ENCODE results near the gene NOX3. TPM values are rescaled to one million over a fixed set of nuclear protein-coding genes. Genes with fewer than 3 reads are reported as not detected.
"Not testable (repeated sequence)": the region's sequence is repeated elsewhere in the genome, so short reads cannot be mapped to it uniquely, and the experiment has no call there.

The NOX3 gene
- total and polyA plus RNA-seq, 8 donors, result not detected

- TF ChIP-seq, protein P1, sequence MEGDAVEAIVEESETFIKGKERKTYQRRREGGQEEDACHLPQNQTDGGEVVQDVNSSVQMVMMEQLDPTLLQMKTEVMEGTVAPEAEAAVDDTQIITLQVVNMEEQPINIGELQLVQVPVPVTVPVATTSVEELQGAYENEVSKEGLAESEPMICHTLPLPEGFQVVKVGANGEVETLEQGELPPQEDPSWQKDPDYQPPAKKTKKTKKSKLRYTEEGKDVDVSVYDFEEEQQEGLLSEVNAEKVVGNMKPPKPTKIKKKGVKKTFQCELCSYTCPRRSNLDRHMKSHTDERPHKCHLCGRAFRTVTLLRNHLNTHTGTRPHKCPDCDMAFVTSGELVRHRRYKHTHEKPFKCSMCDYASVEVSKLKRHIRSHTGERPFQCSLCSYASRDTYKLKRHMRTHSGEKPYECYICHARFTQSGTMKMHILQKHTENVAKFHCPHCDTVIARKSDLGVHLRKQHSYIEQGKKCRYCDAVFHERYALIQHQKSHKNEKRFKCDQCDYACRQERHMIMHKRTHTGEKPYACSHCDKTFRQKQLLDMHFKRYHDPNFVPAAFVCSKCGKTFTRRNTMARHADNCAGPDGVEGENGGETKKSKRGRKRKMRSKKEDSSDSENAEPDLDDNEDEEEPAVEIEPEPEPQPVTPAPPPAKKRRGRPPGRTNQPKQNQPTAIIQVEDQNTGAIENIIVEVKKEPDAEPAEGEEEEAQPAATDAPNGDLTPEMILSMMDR (IDR thresholded peaks at IDR 0.05), result no peak
- Histone ChIP-seq H3K36me3 (no peaks in the 10 kb centered on the region), H3K27me3 (no peaks in the 10 kb centered on the region), H3K9me3 (no peaks in the 10 kb centered on the region), H3K4me3 (no peak overlapping the region), H3K27ac (no peak overlapping the region), H3K4me1 (peaks cover 0 to 4% (median 0%) of the 10 kb centered on the region in 3 donors)
- FAIRE-seq (no peak), DNase-seq (no peak), ATAC-seq (no peak)
- WGBS, 2 donors, result 69 to 88% methylated on average over 2 of the region's 2 CpGs
- intact Hi-C loops (cut with DNase I), result no loop called here
These were observed 36.6 kb upstream of the NOX3 start for GRCh38 chr6:155492061-155492735.

- FAIRE-seq (no peak), DNase-seq (no peak), ATAC-seq (no peak)
- Histone ChIP-seq H3K9me3 (no peaks in the 10 kb centered on the region), H3K4me1 (peaks cover 0 to 4% (median 0%) of the 10 kb centered on the region in 3 donors), H3K27ac (no peak overlapping the region), H3K4me3 (no peak overlapping the region), H3K36me3 (no peaks in the 10 kb centered on the region), H3K27me3 (no peaks in the 10 kb centered on the region)
- WGBS, 2 donors, result 48 to 56% methylated on average over 1 of the region's 1 CpG
- TF ChIP-seq, protein P1 (IDR thresholded peaks at IDR 0.05), result no peak
- intact Hi-C loops (cut with DNase I), result no loop called here
These were observed 35.8 kb upstream of the NOX3 start for GRCh38 chr6:155491421-155491820.

- H3K36me3 ChIP-seq; H3K9me3 ChIP-seq; ATAC-seq; FAIRE-seq; DNase-seq; H3K4me1 ChIP-seq; intact Hi-C loops (cut with DNase I); H3K4me3 ChIP-seq; H3K27ac ChIP-seq; H3K27me3 ChIP-seq: not testable (repeated sequence)
- 79 to 91% methylated on average over 6 of the region's 6 CpGs for WGBS, 2 donors
These were observed 32.6 kb upstream of the NOX3 start for GRCh38 chr6:155488197-155488596.

DNA sequence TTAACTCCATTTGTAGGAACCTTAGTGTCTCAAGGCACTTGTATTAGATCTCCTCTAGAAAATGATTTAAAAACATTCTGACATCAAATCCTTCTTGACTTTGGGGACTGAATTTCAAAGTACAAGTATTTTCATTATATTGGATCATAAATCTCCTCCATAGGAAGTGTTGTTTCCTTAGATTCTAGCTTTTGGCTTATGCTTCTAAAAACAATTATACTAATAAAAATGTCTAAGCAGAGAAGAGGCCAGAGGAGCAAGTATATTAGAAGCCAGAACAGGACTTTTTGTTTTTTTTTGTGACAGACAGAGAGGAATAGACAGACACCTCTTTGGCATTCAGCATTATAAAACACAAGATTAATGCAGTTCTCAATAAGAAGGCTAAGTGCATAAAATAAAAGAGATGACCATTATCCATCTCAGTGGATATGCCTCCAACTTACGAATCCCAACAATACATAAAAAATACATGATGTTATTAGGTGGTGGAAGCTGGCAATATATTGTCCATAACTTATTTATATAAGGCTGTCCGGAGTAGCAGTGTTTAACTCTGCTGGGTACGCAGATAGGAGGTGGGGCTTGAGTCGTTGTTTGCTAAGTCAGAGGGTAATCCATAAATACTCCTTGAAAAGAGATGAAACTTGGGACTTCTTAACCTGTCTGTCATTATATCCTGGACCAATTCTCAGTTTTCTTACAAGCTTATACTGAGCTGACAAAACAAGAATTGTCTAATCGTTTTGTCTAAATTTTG, 31.9 kb upstream of the NOX3 start:
- intact Hi-C loops (cut with DNase I), result no loop called here

GRCh38 chr6:155486721-155487294, 31.2 kb upstream of the NOX3 start:
- Histone ChIP-seq H3K27me3 (no peaks in the 10 kb centered on the region), H3K27ac (no peak overlapping the region), H3K4me1 (no peaks in the 10 kb centered on the region), H3K4me3 (no peak overlapping the region), H3K9me3 (no peaks in the 10 kb centered on the region), H3K36me3 (no peaks in the 10 kb centered on the region)
- no peak for DNase-seq
- no peak for ATAC-seq
- TF ChIP-seq, protein P1 (IDR thresholded peaks at IDR 0.05), result no peak
- WGBS, 2 donors, result 58 to 70% methylated on average over 5 of the region's 5 CpGs
- no peak for FAIRE-seq
- intact Hi-C loops (cut with DNase I), result no loop called here

More for the DNA sequence above, 31.9 kb upstream of the NOX3 start:
- FAIRE-seq (no peak), DNase-seq (no peak), ATAC-seq (no peak)
- TF ChIP-seq, protein P1 (IDR thresholded peaks at IDR 0.05), result no peak
- no peaks in the 10 kb centered on the region for H3K27me3 ChIP-seq
- H3K9me3 ChIP-seq, result no peaks in the 10 kb centered on the region
- no peak overlapping the region for H3K4me3 ChIP-seq
- no peaks in the 10 kb centered on the region for H3K36me3 ChIP-seq
- H3K4me1 ChIP-seq, result no peaks in the 10 kb centered on the region
- no peak overlapping the region for H3K27ac ChIP-seq
- WGBS, 2 donors, result 58 to 65% methylated on average over 5 of the region's 5 CpGs

Data from pancreas (tissue), 10 donors.